ENCODE measurements around the gene HM13.
A peak's percentile ranks its signal among the peaks of the same experiment; 100 is the strongest.

The HM13 gene

DNA sequence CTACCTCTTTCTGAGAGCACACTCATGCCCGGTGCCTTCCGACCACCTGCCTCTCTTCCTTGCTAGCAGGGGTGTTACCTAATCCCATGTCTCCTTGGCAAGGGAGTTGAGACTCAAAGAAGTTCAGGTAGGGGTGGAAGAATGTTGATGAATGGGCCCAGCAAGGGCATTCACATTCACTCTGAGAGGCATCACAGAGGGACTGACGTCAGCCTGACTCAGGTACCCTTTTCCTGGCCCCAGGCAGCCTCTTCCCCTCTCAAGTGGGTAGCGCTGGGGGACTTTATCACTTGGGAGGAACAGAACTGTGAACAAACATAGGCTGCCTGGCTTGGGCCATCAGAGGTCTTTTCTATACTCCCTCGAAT lies 35.3 kb downstream of the HM13 start:
- no peak overlapping the region for H3K4me3 ChIP-seq (replicated peaks in 1 of 2; ENCODE audit: low read depth in 2 of 2, low read length in 2 of 2)
- TF ChIP-seq, protein P1, sequence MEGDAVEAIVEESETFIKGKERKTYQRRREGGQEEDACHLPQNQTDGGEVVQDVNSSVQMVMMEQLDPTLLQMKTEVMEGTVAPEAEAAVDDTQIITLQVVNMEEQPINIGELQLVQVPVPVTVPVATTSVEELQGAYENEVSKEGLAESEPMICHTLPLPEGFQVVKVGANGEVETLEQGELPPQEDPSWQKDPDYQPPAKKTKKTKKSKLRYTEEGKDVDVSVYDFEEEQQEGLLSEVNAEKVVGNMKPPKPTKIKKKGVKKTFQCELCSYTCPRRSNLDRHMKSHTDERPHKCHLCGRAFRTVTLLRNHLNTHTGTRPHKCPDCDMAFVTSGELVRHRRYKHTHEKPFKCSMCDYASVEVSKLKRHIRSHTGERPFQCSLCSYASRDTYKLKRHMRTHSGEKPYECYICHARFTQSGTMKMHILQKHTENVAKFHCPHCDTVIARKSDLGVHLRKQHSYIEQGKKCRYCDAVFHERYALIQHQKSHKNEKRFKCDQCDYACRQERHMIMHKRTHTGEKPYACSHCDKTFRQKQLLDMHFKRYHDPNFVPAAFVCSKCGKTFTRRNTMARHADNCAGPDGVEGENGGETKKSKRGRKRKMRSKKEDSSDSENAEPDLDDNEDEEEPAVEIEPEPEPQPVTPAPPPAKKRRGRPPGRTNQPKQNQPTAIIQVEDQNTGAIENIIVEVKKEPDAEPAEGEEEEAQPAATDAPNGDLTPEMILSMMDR (IDR thresholded peaks at IDR 0.05; ENCODE audit: low read depth, low read length) = no peak
- no peak for DNase-seq (ENCODE audit: low read depth in 2 of 2)

DNA sequence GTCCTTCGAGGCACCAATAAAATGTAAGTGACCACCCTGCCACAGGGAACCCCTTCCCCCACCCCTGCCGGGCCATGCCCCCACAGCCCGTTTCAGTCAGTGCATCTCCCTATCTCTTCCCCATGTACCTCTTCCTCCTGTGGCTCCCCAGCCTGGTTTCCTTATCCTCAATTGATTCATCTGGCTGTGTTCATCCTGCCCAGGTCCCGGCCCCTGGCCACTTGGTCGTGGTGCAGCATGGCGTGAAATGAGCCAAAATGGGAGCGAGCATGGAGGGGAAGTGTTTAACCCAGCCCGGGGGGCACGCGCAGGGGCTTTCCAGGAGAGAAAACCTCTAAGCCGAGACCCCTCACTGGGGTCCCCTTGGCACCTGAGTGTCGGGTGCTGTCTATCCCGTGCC lies 35.9 kb downstream of the HM13 start:
- TF ChIP-seq, protein P1 (IDR thresholded peaks at IDR 0.05; ENCODE audit: low read depth, low read length) = no peak
- H3K4me3 ChIP-seq (replicated peaks in 1 of 2; ENCODE audit: low read depth in 2 of 2, low read length in 2 of 2) = no peak overlapping the region
- DNase-seq (ENCODE audit: low read depth in 2 of 2) = no peak

DNA sequence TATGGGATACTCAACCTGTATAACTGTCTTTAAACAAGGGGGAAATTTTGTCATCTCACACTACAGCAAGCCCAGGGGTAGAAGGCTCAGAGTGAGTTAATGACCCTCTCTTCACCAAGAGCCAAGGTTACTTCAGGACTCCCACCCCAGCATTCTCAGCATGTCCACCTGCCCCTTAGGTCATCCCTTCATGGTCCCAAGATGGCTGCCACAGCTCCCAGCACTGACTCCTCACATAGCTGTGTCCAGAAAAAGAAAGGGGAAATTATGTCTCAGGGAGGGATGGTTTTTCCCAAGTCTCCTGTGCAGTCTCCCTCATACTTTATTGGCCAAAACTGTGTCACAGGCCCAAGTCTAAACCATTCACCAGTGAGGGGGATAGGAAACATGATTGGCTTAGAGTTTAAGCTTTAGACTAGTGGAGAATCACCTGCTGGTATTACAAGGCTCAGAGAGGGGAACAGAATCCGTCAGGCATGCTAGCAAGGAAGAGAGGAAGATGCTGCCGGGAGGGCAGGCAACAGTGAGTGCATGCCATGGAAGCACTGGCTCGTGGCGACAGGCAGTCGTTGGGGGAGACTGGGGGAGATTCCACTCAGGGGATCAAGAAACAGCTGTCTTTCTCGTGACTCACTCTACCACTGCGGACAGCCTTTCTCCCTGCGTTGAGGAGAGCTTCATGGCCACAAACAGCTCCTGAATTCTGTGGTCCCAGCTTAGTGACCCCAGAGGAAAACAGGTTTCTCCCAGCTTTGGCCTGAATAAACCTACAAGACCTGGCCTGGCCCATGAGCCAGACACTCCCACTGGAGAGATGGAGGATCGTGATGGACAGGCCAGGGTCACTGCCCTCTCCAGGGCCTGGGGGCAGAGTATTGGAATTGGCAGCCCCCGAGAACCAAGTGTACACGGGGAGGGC lies 37.2 kb downstream of the HM13 start:
- H3K4me3 ChIP-seq (replicated peaks in 1 of 2; ENCODE audit: low read depth in 2 of 2, low read length in 2 of 2) = no peak overlapping the region
- TF ChIP-seq, protein P1 (IDR thresholded peaks at IDR 0.05; ENCODE audit: low read depth, low read length) = no peak
- no peak for DNase-seq (ENCODE audit: low read depth in 2 of 2)

DNA sequence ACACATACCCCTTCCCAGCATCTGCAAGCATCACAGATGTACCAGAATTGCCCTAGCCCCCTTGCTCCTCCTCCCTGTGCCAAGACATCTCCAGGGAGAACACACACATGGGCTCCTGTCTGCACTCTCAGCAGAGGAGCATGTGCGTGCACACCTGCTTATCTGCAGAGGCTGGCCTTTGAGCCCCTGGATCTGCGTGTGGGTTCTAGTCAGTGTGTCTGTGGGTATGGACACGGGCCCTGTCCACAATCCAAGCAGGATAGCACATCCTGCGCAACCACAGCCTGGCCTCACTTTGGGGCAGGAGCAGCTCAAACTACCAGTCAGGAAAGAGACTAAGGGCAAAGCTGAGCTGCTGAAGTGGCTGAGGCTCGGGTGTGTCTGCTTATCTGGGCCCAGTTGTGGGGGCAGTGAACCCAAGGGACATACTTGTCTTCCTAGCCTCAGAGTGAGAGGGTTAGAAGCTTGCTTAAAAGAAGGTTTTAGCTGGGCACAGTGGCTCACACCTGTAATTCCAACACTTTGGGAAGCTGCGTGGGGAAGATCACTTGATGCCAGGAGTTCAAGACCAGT lies 41.0 kb downstream of the HM13 start:
- TF ChIP-seq, protein P1 (IDR thresholded peaks at IDR 0.05; ENCODE audit: low read depth, low read length) = no peak

DNA sequence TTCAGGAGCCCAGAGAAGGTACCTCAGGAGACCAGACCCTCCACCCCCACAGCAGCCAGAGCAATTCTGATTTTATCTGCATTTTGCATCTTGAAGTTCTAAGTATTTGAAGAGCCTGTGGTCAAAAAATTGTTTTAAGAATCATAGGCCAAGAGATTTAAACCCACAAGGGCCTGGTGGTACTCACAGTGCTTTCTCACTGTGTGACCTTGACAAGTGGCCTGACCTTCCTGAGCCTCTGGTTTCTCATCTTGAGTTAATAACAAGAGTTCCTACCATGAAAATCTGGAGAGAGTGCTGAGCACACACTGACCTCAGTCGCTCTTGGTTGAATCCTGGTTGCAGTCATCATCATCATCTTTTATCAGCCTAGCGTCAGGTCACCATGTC lies 45.5 kb downstream of the HM13 start:
- peak in 1 of 2 donors; percentile 33 for DNase-seq (ENCODE audit: low read depth in 2 of 2)
- no peak overlapping the region for H3K4me3 ChIP-seq (replicated peaks in 1 of 2; ENCODE audit: low read depth in 2 of 2, low read length in 2 of 2)
- TF ChIP-seq, protein P1 (IDR thresholded peaks at IDR 0.05; ENCODE audit: low read depth, low read length) = no peak

More for the DNA sequence above, 41.0 kb downstream of the HM13 start:
- no peak for DNase-seq (ENCODE audit: low read depth in 2 of 2)
- no peak overlapping the region for H3K4me3 ChIP-seq (replicated peaks in 1 of 2; ENCODE audit: low read depth in 2 of 2, low read length in 2 of 2)

DNA sequence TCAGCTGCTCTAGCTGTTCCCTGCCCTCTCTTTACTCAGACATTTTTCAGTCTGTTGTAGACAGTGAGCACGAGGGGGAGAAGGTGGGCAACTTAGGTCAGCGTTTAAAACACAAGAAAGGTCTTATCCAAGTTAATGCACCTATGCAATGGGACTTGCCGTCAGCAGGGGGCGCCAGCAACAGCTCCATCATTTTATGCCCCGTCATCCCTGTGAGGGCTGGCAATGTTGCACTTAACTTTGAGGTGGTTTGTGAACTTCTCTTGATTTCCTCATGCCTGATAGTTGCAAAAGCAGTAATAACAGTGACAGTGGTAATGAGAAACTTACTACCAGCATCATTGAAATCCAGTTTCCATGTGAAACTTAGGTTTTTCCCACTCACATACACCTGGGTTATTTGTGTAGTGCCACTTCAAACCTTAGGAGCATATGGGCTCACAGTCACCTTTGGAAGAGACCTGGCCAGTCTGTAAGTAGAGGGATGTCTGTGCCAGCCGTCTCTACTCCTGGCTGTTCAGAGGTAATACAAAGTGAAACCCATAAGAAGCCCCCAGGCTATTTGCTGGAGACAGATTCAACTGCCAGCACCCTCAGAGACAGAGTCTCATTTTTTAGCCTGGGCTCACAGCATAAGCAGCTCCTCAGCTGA lies 46.0 kb downstream of the HM13 start:
- no peak overlapping the region for H3K4me3 ChIP-seq (replicated peaks in 1 of 2; ENCODE audit: low read depth in 2 of 2, low read length in 2 of 2)
- TF ChIP-seq, protein P1 (IDR thresholded peaks at IDR 0.05; ENCODE audit: low read depth, low read length) = peak; percentile 94

More for the DNA sequence above, 46.0 kb downstream of the HM13 start:
- peak; percentile 93 for DNase-seq (ENCODE audit: low read depth in 2 of 2)

All from cardiac fibroblast (primary cell).